NOMO-1 treated with dmso at 0.1 percent for 144 hours (cell line): ENCODE results near the gene ABCC12.

Experiments
- DNase-seq: peaks from one replicate; lab custom pipeline; 2025; ENCODE audit not compliant: unreplicated experiment; lab: John Stamatoyannopoulos, UW

The ABCC12 gene

GRCh38 chr16:48106446-48106845, 49.3 kb downstream of the ABCC12 start:
- DNase-seq = no peak
